Thyroid gland (tissue), 4 donors: ENCODE measurements around the gene ARL14EP. TPM values are rescaled to one million over a fixed set of nuclear protein-coding genes. Genes with fewer than 3 reads are reported as not detected.
A peak's percentile ranks its signal among the peaks of the same experiment; 100 is the strongest.

Experiments used
- DNase-seq, 2 donors: peaks; one replicate each; pipeline ENCODE4 v3.0.0-alpha.2; 2019
- H3K27ac ChIP-seq, 3 donors: fragments of 200-600 bp; sonication (generic); 1 replicate in 2 of 3; 2 replicates in 1 of 3; pipeline ENCODE4 v1.5.1; 2016 to 2019; ENCODE audit warnings: mild to moderate bottlenecking in 1 of 3, moderate library complexity in 1 of 3
- H3K27me3 ChIP-seq: fragments of 200-600 bp; sonication (generic); one replicate; pipeline ENCODE4 v1.5.1; 2019
- H3K36me3 ChIP-seq, 2 donors: fragments of 200-600 bp; sonication (generic); one replicate each; pipeline ENCODE4 v1.5.1; 2016 to 2019
- H3K4me1 ChIP-seq, 2 donors: fragments of 200-600 bp; sonication (generic); one replicate each; pipeline ENCODE4 v1.5.1; 2017 to 2019
- H3K4me3 ChIP-seq, 3 donors: fragments of 200-600 bp; sonication (generic); replicated peaks in 1 of 3; 1 replicate in 2 of 3; 2 replicates in 1 of 3; pipeline ENCODE4 v1.5.1; 2016; ENCODE audit warnings: mild to moderate bottlenecking in 1 of 3
- H3K9me3 ChIP-seq: fragments of 200-600 bp; sonication (generic); one replicate; pipeline ENCODE4 v1.5.1; 2017
- CTCF ChIP-seq, 6 experiments: fragments of 200-600 bp in 3 of 6; fragments of 450-650 bp in 3 of 6; sonication (generic) in 3 of 6; IDR thresholded peaks; one replicate each; pipeline ENCODE4 v1.5.1; 2016 to 2019; ENCODE audit warnings: antibody characterized with exemption in 6 of 6, mild to moderate bottlenecking in 2 of 6, inconsistent platforms in 1 of 6, moderate library complexity in 1 of 6
- POLR2A ChIP-seq, 2 donors: fragments of 450-650 bp; IDR thresholded peaks; one replicate each; pipeline ENCODE4 v1.6.1; 2017; ENCODE audit warnings: antibody characterized with exemption in 2 of 2, mild to moderate bottlenecking in 2 of 2, moderate library complexity in 1 of 2
- WGBS, 2 donors: methylation state at CpG; one replicate each; pipeline ENCODE4 v1.1.5; 2017; 5-methylcytosine and 5-hydroxymethylcytosine counted together
- intact Hi-C: fragments of 100-400 bp; cut with DNase I; formaldehyde crosslinking; loops from one replicate; pipeline ENCODE4 v1.15.1; 2023
- total RNA-seq, 4 donors: library from RNA; depleted of rRNA; stranded (reverse); fragments of >200 nt; gene quantifications; one replicate each; pipeline ENCODE4 v1.2.3, GENCODE V29; 2016

The ARL14EP gene
- total RNA-seq, 4 donors from 2014 or later = 28.2 to 60.5 (median 45.1) TPM

- DNase-seq = no peak
- no peaks in the 10 kb centered on the region for H3K9me3 ChIP-seq
- no peak overlapping the region for H3K4me3 ChIP-seq
- no peak for TF ChIP-seq POLR2A (IDR thresholded peaks at IDR 0.05)
- TF ChIP-seq CTCF (IDR thresholded peaks at IDR 0.05) = peak in 3 of 6 experiments; percentile 31 to 42 (median 34)
- H3K27me3 ChIP-seq = no peaks in the 10 kb centered on the region
- H3K4me1 ChIP-seq = peaks cover 0 to 5% of the 10 kb centered on the region in 2 donors
- H3K36me3 ChIP-seq = peaks cover 4 to 32% of the 10 kb centered on the region in 2 donors
- H3K27ac ChIP-seq = no peak overlapping the region
- 73 to 80% methylated on average over 3 of the region's 3 CpGs for WGBS, 2 donors
- intact Hi-C loops = no loop called here
Observed at GRCh38 chr11:30333405-30333804, 10.5 kb downstream of the ARL14EP start.

- intact Hi-C loops = loop anchor here (5.0 to 10.0 kb wide), 3 partner anchors 310 to 572 kb away; no protein-coding TSS in a partner anchor
- Histone ChIP-seq H3K27ac (no peak overlapping the region), H3K4me3 (no peak overlapping the region), H3K27me3 (no peaks in the 10 kb centered on the region), H3K4me1 (no peaks in the 10 kb centered on the region), H3K9me3 (no peaks in the 10 kb centered on the region), H3K36me3 (no peaks in the 10 kb centered on the region)
- no peak for TF ChIP-seq CTCF (IDR thresholded peaks at IDR 0.05)
- no peak for TF ChIP-seq POLR2A (IDR thresholded peaks at IDR 0.05)
- WGBS, 2 donors = 85 to 92% methylated on average over 1 of the region's 1 CpG
- DNase-seq = no peak
Observed at GRCh38 chr11:30342736-30343166, 19.8 kb downstream of the ARL14EP start.

GRCh38 chr11:30344085-30344484 lies 21.2 kb downstream of the ARL14EP start:
- intact Hi-C loops = loop anchor here (5.0 to 10.0 kb wide), 3 partner anchors 308 to 571 kb away; no protein-coding TSS in a partner anchor
- Histone ChIP-seq H3K27ac (no peak overlapping the region), H3K36me3 (no peaks in the 10 kb centered on the region), H3K4me1 (no peaks in the 10 kb centered on the region), H3K27me3 (no peaks in the 10 kb centered on the region), H3K9me3 (no peaks in the 10 kb centered on the region), H3K4me3 (no peak overlapping the region)
- no peak for DNase-seq
- no peak for TF ChIP-seq CTCF (IDR thresholded peaks at IDR 0.05)
- TF ChIP-seq POLR2A (IDR thresholded peaks at IDR 0.05) = no peak

- intact Hi-C loops = loop anchor here (10.0 kb wide), 1 partner anchor 569 kb away; no protein-coding TSS in a partner anchor
- Histone ChIP-seq H3K27me3 (no peaks in the 10 kb centered on the region), H3K4me1 (no peaks in the 10 kb centered on the region), H3K36me3 (no peaks in the 10 kb centered on the region), H3K9me3 (no peaks in the 10 kb centered on the region), H3K4me3 (no peak overlapping the region), H3K27ac (no peak overlapping the region)
- TF ChIP-seq POLR2A (IDR thresholded peaks at IDR 0.05) (no peak), CTCF (IDR thresholded peaks at IDR 0.05) (no peak)
- DNase-seq = no peak
- WGBS, 2 donors = 89 to 94% methylated on average over 4 of the region's 4 CpGs
Observed at GRCh38 chr11:30345644-30346043, 22.7 kb downstream of the ARL14EP start.

GRCh38 chr11:30346068-30346688 lies 23.3 kb downstream of the ARL14EP start:
- Histone ChIP-seq H3K4me1 (no peaks in the 10 kb centered on the region), H3K27me3 (no peaks in the 10 kb centered on the region), H3K9me3 (no peaks in the 10 kb centered on the region), H3K27ac (no peak overlapping the region), H3K36me3 (no peaks in the 10 kb centered on the region), H3K4me3 (no peak overlapping the region)
- no peak for DNase-seq
- TF ChIP-seq CTCF (IDR thresholded peaks at IDR 0.05) (peak; percentile 23 to 88 (median 59)), POLR2A (IDR thresholded peaks at IDR 0.05) (no peak)
- intact Hi-C loops = loop anchor here (10.0 kb wide), 1 partner anchor 569 kb away; no protein-coding TSS in a partner anchor
- 18 to 19% methylated on average over 5 of the region's 5 CpGs for WGBS, 2 donors
